Hepatocyte (in vitro differentiated cells): Measurements from ENCODE around the gene DHFR2.

Source experiments
- EZH2 ChIP-seq: fragments of 200-600 bp; sonication (generic); IDR thresholded peaks from 2 replicates; pipeline ENCODE4 v1.6.1; 2016; ENCODE audit warnings: antibody characterized with exemption, mild to moderate bottlenecking, borderline replicate concordance
- EZH2phosphoT487 ChIP-seq: fragments of 200-600 bp; sonication (generic); IDR thresholded peaks from one replicate; pipeline ENCODE4 v1.6.1; 2018; ENCODE audit warnings: antibody characterized with exemption, mild to moderate bottlenecking, low read depth, moderate library complexity; ENCODE audit not compliant: unreplicated experiment, severe bottlenecking
- TF ChIP-seq, protein P1 (sequence below): fragments of 200-600 bp; sonication (generic); IDR thresholded peaks from 2 replicates; pipeline ENCODE4 v1.5.1; 2016; ENCODE audit warnings: antibody characterized with exemption, mild to moderate bottlenecking; ENCODE audit not compliant: poor library complexity

- TF ChIP-seq, protein P1, sequence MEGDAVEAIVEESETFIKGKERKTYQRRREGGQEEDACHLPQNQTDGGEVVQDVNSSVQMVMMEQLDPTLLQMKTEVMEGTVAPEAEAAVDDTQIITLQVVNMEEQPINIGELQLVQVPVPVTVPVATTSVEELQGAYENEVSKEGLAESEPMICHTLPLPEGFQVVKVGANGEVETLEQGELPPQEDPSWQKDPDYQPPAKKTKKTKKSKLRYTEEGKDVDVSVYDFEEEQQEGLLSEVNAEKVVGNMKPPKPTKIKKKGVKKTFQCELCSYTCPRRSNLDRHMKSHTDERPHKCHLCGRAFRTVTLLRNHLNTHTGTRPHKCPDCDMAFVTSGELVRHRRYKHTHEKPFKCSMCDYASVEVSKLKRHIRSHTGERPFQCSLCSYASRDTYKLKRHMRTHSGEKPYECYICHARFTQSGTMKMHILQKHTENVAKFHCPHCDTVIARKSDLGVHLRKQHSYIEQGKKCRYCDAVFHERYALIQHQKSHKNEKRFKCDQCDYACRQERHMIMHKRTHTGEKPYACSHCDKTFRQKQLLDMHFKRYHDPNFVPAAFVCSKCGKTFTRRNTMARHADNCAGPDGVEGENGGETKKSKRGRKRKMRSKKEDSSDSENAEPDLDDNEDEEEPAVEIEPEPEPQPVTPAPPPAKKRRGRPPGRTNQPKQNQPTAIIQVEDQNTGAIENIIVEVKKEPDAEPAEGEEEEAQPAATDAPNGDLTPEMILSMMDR: no peak
- TF ChIP-seq EZH2 (no peak), EZH2phosphoT487 (no peak)
These were observed at the start of gene DHFR2, which contains the start of gene NSUN3 for GRCh38 chr3:94062513-94063404.
